A673 (cell line): Measurements from ENCODE around the gene STIM1.

Experiments
- EZH2 ChIP-seq: fragments of 200-600 bp; sonication (generic); IDR thresholded peaks from 2 replicates; pipeline ENCODE4 v1.6.1; 2017; ENCODE audit warnings: borderline replicate concordance, low read depth, mild to moderate bottlenecking, mixed read lengths, antibody characterized with exemption, low read length; ENCODE audit not compliant: poor library complexity, severe bottlenecking
- TF ChIP-seq, protein P1 (sequence below): fragments of 300-800, 200-600 bp; sonication (generic); conservative IDR thresholded peaks from 2 replicates; pipeline ENCODE4 v1.5.1; 2017; ENCODE audit warnings: low read depth, mild to moderate bottlenecking, antibody characterized with exemption, low read length, moderate library complexity, mixed read lengths

DNA sequence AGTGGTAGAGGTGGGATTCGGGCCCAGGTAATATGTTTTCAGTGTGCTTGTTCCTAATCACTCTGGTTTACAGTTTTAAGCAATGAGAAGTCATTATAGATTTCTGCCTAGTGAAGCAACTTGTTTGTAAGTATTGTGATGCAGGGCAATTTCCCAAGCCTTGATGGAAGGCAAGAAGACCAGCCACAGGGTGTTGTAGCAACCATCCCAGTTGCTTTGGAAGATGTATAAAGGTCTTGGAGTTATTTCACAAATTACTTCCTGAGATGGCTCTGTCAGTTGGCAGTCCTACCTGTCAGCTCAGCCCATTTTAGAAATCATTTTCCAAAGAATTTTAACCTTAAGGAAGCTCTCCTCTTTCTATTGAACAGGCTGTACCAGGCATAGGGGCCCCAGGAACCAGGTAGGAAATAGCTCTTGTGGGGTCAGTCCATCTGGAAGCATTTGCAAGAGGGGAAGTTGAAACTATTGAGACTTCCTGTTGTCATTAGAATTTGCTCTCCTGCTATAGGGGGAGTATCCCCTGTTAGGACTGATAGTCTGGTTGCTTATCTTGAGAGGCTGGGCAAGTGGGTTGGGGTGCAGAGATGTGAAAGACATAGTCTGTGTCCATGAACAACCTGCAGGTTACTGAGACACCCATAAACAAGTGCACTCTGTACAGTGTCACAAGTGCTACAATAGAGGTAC, 47.9 kb downstream of the STIM1 start:
- TF ChIP-seq, protein P1, sequence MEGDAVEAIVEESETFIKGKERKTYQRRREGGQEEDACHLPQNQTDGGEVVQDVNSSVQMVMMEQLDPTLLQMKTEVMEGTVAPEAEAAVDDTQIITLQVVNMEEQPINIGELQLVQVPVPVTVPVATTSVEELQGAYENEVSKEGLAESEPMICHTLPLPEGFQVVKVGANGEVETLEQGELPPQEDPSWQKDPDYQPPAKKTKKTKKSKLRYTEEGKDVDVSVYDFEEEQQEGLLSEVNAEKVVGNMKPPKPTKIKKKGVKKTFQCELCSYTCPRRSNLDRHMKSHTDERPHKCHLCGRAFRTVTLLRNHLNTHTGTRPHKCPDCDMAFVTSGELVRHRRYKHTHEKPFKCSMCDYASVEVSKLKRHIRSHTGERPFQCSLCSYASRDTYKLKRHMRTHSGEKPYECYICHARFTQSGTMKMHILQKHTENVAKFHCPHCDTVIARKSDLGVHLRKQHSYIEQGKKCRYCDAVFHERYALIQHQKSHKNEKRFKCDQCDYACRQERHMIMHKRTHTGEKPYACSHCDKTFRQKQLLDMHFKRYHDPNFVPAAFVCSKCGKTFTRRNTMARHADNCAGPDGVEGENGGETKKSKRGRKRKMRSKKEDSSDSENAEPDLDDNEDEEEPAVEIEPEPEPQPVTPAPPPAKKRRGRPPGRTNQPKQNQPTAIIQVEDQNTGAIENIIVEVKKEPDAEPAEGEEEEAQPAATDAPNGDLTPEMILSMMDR, result no peak
- TF ChIP-seq EZH2, result no peak
